CD4-positive, alpha-beta T cell treated with Interleukin-6 for 4 hours (primary cell): Measurements from ENCODE around the gene CPNE1.

ENCODE experiments used
- DNase-seq: peaks from one replicate; pipeline ENCODE4 v3.0.0-alpha.2; 2020; ENCODE audit warnings: mixed read lengths

CPNE1 gene

GRCh38 chr20:35598476-35598875 is 66.2 kb downstream of the CPNE1 start:
- DNase-seq, result no peak

DNA sequence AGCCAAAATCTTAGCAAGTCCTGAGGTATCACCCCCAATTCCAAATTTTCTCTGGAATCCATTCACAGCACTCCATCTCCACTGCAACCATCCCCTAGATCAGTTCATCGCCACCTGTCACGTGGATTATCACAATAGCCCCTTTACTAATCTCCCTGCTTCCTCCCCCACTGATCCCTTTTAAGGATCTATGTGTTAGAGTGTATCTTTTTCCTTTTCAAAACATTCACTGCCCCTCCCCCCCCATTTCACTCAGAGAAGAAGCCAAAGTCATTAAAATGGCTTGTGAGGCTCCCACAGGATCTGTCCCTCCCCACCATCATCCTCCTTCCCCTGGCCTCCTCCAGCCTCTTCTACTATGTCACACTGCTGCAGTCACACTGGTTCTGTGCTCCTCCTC is 67.5 kb downstream of the CPNE1 start:
- no peak for DNase-seq

- DNase-seq, result no peak
Observed at GRCh38 chr20:35595901-35596300, 68.8 kb downstream of the CPNE1 start.

- DNase-seq, result no peak
Observed at GRCh38 chr20:35595456-35595855, 69.2 kb downstream of the CPNE1 start.

DNA sequence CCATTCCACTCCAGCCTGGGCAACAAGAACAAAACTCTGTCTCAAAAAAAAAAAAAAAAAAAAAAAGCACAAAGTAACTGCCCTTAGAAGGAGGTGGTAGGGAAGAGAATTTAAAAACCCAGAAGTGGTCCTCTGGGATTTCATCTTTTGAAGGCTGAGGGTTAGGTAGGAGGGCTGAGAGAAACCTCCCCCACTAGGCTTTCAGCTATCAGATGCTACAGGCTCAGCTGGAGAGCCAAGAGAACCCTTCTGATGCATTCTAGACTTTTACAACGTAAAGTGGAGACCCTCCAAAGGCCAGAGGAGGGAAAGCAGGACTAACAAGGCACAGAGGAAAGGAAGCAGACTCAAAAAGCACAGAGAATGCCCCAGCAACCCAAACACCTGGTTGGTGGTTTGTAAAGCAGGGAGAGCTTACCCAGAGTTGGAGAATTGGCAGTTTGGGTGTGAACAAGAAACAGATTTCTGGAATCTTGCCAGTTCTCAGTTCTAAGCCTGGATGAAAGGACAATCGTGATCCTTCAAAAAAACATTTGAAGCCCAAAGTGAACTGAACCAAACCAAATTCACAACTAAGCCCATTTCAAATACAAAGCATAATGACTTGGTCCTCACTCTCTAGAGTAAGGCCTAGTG is 72.2 kb downstream of the CPNE1 start:
- no peak for DNase-seq

- DNase-seq, result no peak
Observed at GRCh38 chr20:35588397-35588796, 76.3 kb downstream of the CPNE1 start.

DNA sequence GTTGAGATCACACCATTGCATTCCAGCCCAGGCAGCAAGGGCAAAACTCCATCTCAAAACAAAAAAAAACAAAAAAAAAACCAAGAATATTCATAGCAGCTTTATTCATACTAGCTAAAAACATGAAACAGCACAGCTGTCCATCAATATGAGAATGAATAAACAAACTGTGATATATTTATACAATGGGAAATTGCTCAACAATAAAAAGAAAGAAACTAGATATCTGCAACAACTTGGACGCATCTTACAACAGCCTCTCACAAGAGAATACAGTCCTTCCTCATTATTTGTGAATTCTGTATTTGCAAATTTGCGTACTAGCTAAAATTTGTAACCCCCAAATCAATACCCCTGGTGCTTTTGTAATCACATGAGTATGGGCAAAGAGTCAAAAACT is 77.3 kb downstream of the CPNE1 start:
- DNase-seq, result no peak

DNA sequence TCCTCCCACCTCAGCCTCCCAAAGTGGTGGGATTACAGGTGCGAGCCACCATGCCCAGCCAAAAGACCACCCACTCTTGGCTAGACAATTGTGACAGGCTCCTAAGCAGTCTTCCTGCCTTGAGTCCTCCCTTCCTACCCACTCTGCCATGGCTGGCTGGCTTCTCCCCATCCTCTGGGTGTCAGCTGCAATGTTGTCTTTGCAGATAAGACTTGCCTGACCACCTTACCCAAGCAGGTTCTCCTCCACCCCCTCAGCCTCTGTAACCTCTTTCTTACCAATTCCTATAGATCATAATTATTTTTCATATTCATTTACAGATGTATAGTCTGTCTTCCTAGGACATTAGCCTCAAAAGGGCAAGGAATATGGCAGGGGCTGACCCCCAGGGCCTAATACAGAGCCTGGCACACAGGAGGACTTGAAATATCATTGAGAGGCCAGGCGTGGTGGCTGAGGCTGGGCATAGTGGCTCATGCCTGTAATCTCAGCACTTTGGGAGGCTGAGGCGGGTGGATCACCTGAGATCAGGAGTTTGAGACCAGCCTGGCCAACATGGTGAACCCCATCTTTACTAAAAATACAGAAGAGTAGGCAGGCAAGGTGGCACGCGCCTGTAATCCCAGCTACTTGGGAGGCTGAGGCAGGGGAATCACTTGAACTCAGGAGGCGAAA is 77.8 kb downstream of the CPNE1 start:
- DNase-seq, result no peak

DNA sequence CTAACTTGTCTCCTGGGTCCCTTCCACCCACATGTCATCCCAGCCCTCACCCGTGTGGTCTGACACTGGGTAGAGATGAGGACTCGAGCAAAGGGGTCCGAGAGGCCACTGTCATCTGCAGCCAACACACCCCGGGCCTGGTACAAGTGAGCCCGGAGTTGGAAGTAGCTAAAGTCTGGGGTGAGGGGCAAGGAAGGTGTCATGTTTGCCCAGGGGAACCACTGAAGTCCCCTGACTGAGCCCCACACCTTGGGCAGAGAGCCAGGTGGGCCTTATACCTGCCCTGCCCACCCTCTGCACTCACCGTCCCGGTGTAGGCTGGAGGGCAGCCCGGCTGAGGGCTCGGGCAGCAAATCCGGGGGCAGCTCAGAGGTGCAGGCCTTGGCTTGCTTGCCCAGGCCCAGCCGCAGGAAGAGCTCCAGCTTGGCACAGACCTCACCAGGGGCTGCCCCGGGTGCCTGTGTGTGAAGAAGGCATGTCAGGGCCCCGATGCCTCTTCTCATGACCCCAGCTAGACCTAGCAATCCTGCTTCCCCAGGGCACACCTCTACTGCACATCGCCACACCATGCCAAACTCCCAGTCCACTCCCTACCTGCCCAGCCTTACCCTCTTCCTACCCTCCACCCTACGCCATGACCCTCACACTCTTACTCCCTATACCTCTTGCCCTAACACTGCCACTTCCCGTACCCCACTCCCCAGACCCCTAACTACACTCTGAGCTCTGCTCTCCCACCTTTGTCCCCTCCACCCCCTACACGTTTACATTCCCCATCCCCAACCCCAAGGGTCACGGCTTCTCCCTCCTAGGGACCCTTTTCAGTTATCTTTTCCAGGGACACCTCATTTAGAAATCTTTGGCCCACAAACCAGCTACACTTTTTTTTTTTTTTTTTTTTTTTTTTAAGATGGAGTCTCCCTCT is 80.8 kb downstream of the CPNE1 start:
- no peak for DNase-seq

DNA sequence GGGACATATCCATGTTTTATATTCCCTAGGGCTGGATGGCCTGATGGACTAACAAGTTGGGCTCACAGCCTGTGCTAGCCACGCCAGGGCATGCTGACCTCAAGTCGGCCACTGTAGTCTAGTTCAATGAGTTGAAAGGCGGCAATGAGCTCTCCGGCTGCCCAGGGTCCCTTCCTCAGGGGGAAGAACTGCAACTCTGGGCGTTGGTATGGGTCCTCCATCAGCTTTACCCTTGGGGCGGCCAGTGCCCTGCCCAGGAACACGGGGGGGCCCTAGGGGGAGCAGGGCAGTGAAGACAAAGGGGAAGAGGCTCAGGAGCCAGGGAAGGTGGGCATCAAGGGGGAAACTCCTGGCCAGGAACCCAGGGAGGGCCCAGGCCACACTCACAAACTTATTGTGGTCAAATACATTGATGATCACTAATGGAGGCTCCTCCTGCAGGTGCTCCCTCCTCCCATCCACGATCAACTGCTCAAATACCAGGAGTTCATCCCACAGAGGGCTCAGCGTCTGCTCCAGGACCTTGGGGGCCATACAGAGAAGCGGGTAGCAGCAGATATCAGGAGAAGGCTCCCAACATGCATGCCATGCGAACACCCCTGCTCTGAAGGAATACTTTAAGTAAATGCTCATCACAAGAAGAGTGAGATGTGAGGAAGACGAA is 81.8 kb downstream of the CPNE1 start:
- DNase-seq, result no peak

DNA sequence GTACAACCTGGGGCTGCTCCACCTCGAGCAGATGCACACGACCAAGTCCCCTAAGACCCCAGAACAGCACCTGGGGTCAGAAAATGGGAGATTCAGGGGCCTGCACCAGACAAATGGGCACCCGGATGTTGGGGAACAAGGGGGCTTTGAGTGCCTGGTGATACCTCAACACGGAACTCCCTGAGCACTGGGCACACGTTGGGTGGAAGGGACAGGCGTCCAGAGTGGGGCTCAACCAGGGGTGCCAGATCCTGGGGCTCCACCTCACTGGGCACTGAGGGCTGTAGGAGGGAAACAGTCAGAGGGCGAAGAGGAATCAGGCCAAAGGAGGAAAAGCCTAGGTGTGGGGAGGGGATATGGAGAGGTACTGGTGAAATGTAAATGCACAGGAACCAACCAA is 82.6 kb downstream of the CPNE1 start:
- no peak for DNase-seq

GRCh38 chr20:35579196-35579595 is 85.5 kb downstream of the CPNE1 start:
- no peak for DNase-seq

GRCh38 chr20:35578469-35578868 is 86.2 kb downstream of the CPNE1 start:
- DNase-seq, result no peak

- no peak for DNase-seq
Observed at GRCh38 chr20:35576816-35577215, 87.9 kb downstream of the CPNE1 start.
